GM19467 (cell line): ENCODE measurements around the gene ROBO1.

Source experiments
- ATAC-seq: cut with Tn5 transposase; IDR thresholded peaks from one replicate; pipeline ENCODE4 v1.9.1; 2021; ENCODE audit warnings: mild to moderate bottlenecking, moderate library complexity; ENCODE audit not compliant: unreplicated experiment

ROBO1 gene

DNA sequence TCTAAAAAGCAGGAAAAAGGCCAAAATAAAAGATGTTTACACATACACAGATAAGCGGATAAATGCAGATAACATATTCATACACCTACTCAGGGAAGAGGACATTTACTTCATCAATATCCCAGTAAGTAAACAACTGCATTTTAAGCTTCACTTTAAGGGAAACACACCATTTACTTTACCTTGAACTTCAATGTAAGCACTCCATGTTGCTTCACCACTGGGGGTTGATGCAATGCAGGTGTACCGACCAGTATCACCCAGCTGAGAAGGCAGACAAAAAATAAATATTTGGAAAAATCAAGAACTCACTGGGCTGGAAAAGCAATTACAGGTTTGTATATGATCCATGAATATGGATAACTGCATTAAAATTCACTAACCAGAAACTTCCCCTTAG is 1099.5 kb downstream of the ROBO1 start:
- ATAC-seq: no peak

DNA sequence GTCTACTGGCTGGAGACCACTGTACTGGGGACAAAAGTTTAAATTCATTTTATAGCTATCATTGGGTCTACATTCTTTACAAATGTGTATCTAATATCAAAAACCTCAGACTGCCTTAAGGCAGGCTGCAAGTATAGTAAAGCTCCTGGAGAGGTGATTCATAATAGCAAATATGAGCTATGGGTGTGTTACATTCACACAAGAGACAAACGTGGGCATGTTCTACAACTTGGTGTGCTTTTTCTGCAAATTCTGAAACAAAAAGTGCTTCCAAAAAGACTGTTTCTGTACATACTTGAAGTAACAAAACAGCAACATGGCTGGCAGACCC is 1101.4 kb downstream of the ROBO1 start:
- no peak for ATAC-seq

DNA sequence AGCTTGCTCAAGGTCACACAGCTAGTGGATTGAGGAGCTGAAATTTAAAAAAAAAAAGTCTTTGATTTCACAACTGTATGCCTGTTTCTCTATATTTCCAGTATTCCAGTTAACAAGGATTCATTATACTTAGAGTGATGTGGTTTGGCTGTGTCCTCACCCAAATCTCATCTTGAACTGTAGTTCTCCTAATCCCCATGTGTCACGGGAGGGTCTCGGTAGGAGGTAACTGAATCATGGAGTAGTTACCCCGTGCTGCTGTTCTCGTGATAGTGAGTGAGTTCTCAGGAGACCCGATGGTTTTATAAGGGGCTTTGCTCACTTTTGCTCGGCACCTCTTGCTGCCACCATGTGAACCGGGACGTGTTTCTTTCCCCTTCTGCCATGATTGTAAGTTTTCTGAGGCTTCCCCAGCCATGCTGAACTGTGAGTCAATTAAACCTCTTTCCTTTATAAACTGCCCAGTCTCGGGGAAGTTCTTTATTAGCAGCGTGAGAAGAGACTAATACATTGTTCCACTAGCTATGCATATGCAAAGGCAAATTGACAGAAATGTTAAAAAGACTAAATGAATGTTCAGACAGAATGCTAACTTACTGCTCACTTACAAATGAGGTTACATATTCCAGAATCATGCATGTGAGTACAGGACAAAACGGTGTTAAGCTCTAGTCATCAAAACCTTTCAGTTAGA is 1101.9 kb downstream of the ROBO1 start:
- ATAC-seq: no peak

- ATAC-seq: no peak
These were observed 1102.7 kb downstream of the ROBO1 start for GRCh38 chr3:78665101-78665500.

GRCh38 chr3:78660957-78661356 is 1106.8 kb downstream of the ROBO1 start:
- no peak for ATAC-seq

- ATAC-seq: no peak
These were observed 1108.3 kb downstream of the ROBO1 start for GRCh38 chr3:78659386-78659987.

DNA sequence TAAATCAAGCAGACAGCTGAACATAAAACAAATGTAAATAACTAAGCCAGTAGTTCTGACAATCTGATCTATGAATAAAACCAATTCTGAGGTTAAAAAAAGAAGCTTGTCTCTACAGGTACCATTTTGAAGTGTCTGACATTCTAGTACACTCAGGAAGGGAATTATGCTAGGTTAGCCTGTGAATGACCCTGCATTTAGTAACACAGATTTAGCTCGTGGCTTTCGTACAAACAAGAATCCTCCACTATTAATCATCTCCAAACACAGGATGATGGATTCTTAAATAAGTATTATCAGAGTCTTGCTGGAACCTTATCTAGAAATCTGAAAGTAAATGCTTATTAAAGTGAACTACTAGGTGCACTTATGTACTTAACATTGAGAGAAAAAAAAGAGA is 1120.1 kb downstream of the ROBO1 start:
- ATAC-seq: no peak

DNA sequence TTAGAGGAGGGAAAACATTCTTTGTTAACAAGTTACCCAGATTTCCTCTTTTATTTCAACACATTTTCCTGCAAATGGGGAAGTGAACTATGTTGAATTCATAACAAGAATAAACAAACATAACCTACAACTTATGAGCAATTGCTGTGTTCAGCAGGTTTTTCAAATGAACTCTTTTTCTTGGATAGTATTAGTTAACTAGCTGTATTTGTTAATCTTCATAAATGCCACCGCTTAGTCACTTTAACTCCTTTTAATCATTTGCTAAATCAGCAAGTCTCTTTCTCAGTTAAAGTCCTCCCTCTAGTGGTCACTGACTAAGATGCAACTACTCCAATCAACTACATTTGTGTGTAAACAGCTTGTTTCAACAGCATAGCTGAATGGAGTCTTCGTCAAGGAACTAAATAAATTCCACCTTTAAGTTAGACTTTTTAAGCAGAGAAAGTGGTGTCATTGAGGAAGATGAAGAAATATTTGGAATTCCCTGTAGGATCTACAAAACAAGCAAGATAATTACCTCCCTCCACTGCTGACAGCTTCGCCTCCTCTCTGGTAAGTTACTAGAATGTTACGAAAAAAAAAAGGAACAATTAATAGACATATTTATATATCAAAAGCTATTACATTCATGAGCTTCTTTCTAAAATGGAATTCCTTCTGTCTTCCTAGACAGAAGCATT is 1122.0 kb downstream of the ROBO1 start:
- ATAC-seq: peak; percentile 78

DNA sequence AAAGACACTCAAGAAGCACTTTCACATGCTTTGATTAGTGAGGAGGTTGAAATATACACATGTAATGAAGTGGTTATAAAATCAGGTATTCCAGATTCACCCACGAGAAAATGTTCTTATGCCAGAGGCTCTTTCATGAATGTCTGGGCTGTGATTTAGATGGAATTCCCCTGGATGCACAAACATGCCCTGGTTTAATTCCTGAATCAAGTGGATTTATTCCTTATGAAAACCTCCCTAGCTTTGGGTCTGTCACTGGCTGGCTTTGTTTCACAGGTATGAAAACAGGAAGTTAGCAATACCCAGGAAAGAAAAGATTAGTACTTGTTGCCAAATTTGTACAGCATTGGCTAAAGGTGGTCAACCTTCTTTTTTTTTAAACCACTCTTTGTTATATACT is 1123.0 kb downstream of the ROBO1 start:
- no peak for ATAC-seq

DNA sequence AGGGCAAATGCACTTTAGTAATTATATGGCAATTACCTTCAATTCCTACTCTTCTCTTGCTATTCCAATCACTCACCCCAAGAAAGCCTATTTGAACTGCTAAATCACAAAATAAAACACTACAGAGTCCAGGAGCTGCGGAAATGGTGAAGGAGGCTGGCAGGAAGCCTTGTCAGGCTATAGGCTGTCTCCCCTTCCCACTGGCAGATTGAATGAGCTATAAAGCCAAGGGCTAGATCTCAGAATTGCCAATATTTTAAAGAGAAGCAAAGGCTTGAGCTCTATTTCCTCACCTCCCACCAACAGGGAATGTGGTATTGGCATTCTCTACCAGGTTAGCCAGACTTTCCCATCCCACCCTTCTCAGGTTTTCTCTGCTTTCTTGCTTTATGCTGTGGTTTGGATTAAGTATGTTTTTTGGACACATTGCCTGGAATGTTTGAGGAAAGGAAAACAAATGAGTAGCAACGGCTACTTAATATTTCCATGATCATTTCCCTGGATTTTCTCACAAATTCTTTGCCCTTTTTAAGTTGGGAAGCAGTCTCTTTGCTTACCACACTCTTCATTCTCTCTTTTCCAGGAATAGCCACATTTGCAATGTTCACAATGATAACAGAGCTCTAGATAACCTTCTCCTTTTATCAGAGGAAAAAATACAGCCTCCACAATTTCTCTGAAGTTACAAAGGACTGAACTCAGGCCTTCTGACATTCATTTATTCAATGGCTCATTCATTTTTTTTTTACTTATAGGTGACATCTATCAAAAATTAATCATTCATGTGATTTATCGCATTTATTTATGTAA is 1125.4 kb downstream of the ROBO1 start:
- ATAC-seq: no peak

GRCh38 chr3:78641703-78642102 is 1126.1 kb downstream of the ROBO1 start:
- no peak for ATAC-seq

DNA sequence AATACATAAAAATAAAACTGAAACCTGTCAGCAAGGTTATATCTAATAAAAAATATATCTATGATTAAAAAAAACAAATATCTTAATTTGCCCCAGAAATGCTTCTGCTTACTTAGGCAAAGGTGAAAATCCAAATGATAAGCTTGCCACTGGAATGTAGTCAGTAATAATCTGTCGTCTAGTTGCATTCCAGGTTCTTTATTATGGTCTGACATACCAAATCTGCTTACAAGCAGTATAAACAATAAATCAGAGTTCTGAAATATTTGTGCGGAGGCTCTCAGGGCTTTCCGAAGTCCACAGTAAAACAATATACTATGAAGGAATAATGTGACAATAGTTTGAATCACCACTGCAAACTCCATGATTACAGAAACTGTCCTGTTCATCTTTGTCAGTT is 1133.5 kb downstream of the ROBO1 start:
- ATAC-seq: no peak

GRCh38 chr3:78633626-78634025 is 1134.2 kb downstream of the ROBO1 start:
- no peak for ATAC-seq

DNA sequence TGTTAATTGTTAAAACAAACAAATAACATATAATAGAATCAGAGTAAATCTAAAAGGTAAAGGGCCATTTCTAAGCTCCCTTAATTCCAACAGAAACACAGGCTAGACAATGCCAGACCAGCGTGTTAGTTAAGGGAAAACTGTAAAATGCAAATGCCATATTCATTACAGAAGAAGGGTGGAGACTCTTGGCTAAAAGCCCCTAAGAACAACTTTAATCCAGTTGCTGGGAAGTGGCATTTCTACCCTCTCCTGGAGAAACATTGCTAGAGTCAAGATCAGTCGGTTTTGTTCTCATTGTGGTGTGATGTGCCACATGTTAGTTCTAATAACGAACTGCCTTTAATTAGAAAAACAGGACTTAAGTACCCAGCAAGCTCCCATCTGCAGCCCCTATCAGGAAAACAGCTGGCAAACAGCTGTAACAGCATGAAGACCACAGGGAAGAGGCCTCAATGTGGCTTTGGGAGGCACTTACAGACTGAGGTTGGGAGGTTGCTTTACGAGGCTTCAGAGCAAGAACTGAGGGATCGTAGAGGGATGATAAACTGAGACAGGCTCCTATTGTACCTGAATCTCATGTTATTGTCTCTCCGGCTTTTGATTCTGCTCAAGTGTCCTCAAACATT is 1134.8 kb downstream of the ROBO1 start:
- ATAC-seq: no peak

- no peak for ATAC-seq
These were observed 1138.3 kb downstream of the ROBO1 start for GRCh38 chr3:78629544-78629943.

DNA sequence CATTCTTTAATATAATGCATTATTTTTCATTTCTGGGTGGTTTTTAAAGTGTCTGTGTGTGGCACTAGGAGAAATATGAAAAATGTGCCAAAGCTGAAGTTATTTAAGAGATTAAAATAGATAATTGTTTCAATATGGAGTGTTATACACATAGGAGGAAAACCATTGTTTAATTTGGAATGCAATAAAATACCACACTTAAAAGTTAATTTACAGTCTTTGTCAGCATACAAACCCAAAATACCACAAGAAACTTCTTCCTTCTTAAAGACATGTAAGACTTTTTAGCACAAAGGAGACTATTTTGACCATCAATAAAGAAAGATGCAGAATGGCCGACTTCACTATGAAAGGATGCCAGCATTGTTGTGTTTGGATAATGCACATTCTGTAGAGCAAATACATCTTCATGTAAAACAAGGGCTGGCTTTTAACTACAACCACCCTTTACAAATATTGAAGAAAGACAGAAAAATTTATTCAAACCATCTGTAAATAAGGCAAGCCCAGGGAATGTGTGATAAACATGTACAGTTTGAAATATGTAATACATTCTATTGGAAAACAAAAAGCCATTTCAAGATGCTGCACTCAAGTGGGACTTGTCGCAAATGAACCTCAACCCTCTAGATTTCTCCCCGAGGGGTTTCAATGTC is 1146.6 kb downstream of the ROBO1 start:
- no peak for ATAC-seq

- no peak for ATAC-seq
These were observed 1153.3 kb downstream of the ROBO1 start for GRCh38 chr3:78614486-78614885.

DNA sequence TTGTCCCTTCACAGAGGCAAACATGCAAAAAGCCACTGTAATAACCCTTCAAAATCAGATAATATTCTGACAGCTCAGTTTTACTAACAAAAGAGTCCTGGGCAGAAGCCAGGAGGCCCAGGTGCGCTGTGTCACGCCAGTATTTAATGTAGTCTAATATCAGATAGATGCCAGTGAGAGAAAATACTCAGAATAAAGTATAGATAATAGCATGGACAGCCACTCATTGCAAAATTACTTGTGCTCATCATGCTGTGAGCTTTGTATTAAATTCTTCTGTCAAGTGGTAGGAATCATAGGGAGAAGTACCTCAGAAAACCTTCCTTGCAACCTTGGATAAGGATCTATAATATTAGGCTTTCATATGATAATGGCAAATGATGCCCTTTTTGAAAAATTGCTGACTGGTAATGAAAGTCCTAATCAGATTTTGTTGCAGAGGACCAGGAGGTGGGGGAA is 1154.3 kb downstream of the ROBO1 start:
- ATAC-seq: no peak

GRCh38 chr3:78611278-78611677 is 1156.5 kb downstream of the ROBO1 start:
- ATAC-seq: no peak

- ATAC-seq: no peak
These were observed 1157.2 kb downstream of the ROBO1 start for GRCh38 chr3:78610462-78611125.
